DOHH2 (cell line): ENCODE data around the gene TRABD2A.

ENCODE experiments used
- CTCF ChIP-seq: fragments of 200-600 bp; sonication (generic); IDR thresholded peaks from one replicate; pipeline ENCODE4 v1.5.1; 2014; ENCODE audit warnings: antibody characterized with exemption, mild to moderate bottlenecking, low read depth, low read length; ENCODE audit not compliant: poor library complexity, severe bottlenecking
- EZH2phosphoT487 ChIP-seq: fragments of 200-600 bp; sonication (generic); IDR thresholded peaks from 2 replicates; pipeline ENCODE4 v1.6.1; 2017; ENCODE audit warnings: borderline replicate concordance, mild to moderate bottlenecking, antibody characterized with exemption, low read length, moderate library complexity, mixed read lengths

- TF ChIP-seq CTCF, result no peak
- TF ChIP-seq EZH2phosphoT487, result no peak
Observed at GRCh38 chr2:84885111-84885510, 4.2 kb upstream of the TRABD2A start.
